HG03196 (cell line): ENCODE data around the gene VPS45.
"Not testable (repeated sequence)": the region's sequence is repeated elsewhere in the genome, so short reads cannot be mapped to it uniquely, and the experiment has no call there.

Experiments
- ATAC-seq: cut with Tn5 transposase; IDR thresholded peaks from one replicate; pipeline ENCODE4 v1.9.1; 2021; ENCODE audit not compliant: unreplicated experiment

The VPS45 gene

DNA sequence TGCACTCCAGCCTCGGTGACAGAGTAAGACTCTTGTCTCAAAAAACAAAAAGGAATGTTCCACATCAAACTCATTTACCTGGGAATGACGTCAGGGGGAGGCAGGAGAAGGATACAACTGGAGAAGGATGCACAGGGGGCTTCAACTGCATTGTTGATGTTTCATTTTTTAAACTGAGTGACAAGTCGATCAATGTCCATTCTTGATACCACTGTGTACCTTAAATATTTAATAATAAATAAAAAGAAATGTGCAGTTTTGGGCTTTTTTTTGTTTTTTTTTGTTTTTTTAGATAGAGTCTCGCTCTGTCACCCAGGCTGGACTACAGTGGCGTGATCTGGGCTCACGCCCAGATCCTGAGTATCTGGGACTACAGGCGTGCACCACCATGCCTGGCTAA lies 117.9 kb downstream of the VPS45 start:
- ATAC-seq, result no peak

DNA sequence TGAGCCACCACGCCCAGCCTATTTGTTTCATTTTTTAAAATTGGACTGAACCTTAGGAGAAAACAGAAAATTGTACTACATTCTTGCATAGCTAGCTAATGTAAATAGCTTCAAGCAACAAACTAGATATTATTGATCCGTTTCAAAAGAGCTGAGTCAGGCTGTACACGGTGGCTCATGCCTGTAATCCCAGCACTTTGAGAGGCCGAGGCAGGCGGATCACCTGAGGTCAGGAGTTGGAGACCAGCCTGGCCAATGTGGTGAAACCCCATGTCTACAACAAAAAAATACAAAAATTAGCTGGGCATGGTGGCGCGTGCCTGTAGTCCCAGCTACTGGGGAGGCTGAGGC lies 118.8 kb downstream of the VPS45 start:
- ATAC-seq, result not testable (repeated sequence)

DNA sequence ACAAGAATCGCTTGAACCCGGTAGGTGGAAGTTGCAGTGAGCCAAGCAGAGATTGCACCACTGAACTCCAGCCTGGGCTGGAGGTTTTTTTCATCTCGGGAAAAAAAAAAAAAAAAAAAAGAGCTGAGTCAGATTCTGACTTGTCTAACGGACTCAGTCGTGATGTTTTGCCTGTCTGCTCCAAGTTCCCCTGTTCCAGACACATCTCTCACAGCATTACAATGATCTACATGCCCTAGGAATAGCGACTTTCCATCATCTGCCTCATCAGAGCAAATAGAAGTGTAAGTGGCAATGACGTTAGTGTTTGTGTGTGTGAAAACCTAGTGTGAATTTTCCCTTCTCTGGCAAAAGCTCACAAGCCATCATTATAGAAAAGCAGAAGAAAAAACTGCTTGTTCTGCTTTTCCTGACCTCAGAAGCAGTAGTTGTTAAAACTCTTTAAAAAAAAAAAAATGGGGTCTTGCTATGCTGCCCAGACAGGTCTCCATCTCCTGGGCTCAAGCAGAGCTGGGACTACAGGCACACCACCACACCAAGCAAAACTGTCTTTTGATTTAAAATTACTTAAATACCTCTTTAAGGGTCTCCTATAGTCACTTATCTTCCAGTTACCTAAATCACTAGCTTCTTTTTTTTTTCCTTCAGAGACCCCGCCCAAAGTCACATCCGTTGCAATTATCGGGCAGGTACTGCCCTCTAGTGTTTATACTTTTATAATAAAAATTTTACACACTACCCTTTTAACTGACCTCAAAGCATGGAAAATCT lies 119.4 kb downstream of the VPS45 start:
- no peak for ATAC-seq

DNA sequence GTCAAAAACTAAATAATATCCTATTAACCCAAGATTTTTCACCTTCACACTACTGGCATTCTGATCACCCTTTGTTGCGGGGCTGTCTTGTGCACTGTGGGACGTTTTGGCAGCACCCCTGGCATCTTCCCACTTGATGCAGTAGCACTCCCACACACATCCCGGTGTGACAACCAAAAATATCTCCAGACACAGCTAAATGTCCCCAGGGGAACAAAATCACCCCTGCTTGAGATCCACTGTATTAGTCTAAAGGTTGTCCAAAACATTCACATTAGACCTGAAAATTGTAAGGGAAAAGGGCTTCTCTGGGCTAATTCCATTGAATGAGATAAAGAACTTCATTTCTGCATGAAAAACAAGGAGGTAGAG lies 120.0 kb downstream of the VPS45 start:
- ATAC-seq, result no peak

DNA sequence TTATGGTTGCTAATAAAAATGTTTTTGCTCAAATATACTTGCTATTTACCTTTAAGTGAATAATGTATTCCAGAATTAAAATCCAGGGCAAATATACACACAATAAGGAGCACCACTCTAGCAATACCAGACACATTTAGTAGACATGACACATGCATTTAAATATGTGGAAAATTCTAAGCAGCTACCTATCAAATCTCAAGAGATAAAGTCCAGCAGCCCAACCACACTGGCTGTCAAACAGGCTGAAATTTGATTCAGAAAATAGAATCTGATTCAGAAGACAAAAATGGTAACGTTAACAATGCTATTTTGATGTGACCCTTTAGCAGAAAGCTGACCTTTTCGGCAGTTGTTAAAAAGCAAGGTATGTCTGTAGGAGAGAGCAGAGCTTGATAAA lies 124.4 kb downstream of the VPS45 start:
- ATAC-seq, result no peak

DNA sequence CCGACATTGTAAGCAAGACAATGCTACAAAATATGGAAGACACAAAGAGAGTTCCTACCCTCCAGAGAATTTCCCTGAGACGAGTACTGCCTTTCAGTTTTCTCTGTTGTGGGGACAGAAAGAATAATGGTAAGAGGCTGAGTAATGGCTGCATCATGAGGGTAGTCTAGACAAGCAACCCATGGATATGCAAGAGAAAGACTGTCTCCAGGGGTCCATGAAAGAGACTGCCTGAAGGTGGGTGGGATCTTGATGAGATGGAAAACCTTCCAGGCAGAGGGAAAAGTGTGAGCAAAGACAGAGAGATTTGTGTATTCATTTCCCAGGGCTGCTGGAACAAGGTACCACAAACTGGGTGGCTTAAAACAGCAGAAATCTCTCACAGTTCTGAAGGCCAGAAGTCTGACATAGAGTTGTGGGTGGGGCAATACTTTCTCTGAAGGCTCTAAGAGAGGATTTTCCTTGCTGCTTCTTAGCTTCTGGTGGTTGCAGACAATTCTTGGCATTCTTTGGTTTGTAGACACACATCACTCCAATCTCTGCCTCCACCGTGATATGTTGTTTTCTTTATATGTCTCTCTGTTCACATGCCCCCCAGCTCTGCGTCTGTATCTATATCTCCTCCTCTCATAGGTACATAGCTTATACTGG lies 126.9 kb downstream of the VPS45 start:
- no peak for ATAC-seq
